Erythroblast (primary cell): ENCODE results near the gene MS4A6A.

Source experiments
- GATA1 ChIP-seq: IDR thresholded peaks from 2 replicates; pipeline ENCODE4 v1.6.1; 2011; ENCODE audit warnings: low read depth, mild to moderate bottlenecking, control low read depth, low read length, moderate library complexity
- POLR2A ChIP-seq: IDR thresholded peaks from 2 replicates; pipeline ENCODE4 v1.6.1; 2011; ENCODE audit warnings: mild to moderate bottlenecking, low read length

GRCh38 chr11:60133917-60134316 lies 49.0 kb downstream of the MS4A6A start:
- TF ChIP-seq GATA1 (no peak), POLR2A (no peak)
